Activated B cell treated with CpG ODN at 0.5 μM for 24 hours (primary cell): ENCODE results near the gene TNNI2. TPM values are rescaled to one million over a fixed set of nuclear protein-coding genes. Genes with fewer than 3 reads are reported as not detected.
A peak's percentile ranks its signal among the peaks of the same experiment; 100 is the strongest.

ENCODE experiments used
- ATAC-seq: fragments of 200-7000 bp; cut with Tn5 transposase; one replicate; pipeline ENCODE4 v1.10.0; 2021; ENCODE audit warnings: low read depth, mild to moderate bottlenecking, moderate library complexity
- CTCF ChIA-PET: fragments of 350-600 bp; sonication (Branson Sonifier 250); formaldehyde crosslinking; loops from one replicate; lab custom pipeline; 2021; ENCODE audit warnings: antibody characterized with exemption; lab: Charles Lee
- POLR2A ChIA-PET: fragments of 350-600 bp; sonication (Branson Sonifier 250); formaldehyde crosslinking; loops from one replicate; lab custom pipeline; 2021; ENCODE audit warnings: antibody characterized with exemption; lab: Charles Lee
- DNase-seq: peaks from one replicate; pipeline ENCODE4 v3.0.0; 2022
- H3K27ac Mint-ChIP-seq: one replicate; pipeline ENCODE4 v1.8.0; 2020; ENCODE audit warnings: mixed read lengths
- H3K27me3 Mint-ChIP-seq: one replicate; pipeline ENCODE4 v1.8.0; 2021; ENCODE audit warnings: mixed read lengths
- H3K36me3 Mint-ChIP-seq: one replicate; pipeline ENCODE4 v1.8.0; 2021; ENCODE audit warnings: low read depth, mixed read lengths
- H3K4me1 Mint-ChIP-seq: one replicate; pipeline ENCODE4 v1.8.0; 2021; ENCODE audit warnings: mixed read lengths
- H3K4me3 Mint-ChIP-seq: one replicate; pipeline ENCODE4 v1.8.0; 2020; ENCODE audit warnings: mild to moderate bottlenecking, mixed read lengths
- H3K9me3 Mint-ChIP-seq: one replicate; pipeline ENCODE4 v1.8.0; 2020; ENCODE audit warnings: mixed read lengths
- CTCF ChIP-seq: fragments of 200-600 bp; IDR thresholded peaks from one replicate; pipeline ENCODE4 v1.8.0; 2022; ENCODE audit warnings: antibody characterized with exemption, mild to moderate bottlenecking
- intact Hi-C: fragments of 100-400 bp; cut with micrococcal nuclease; formaldehyde crosslinking; loops from one replicate; pipeline ENCODE4 v1.15.1; 2024
- total RNA-seq: library from RNA; stranded (reverse); gene quantifications from 2 replicates; pipeline ENCODE4 v1.2.3, GENCODE V29; 2022

The TNNI2 gene
- total RNA-seq, 1 donor from 2014 or later: 1.0 TPM

DNA sequence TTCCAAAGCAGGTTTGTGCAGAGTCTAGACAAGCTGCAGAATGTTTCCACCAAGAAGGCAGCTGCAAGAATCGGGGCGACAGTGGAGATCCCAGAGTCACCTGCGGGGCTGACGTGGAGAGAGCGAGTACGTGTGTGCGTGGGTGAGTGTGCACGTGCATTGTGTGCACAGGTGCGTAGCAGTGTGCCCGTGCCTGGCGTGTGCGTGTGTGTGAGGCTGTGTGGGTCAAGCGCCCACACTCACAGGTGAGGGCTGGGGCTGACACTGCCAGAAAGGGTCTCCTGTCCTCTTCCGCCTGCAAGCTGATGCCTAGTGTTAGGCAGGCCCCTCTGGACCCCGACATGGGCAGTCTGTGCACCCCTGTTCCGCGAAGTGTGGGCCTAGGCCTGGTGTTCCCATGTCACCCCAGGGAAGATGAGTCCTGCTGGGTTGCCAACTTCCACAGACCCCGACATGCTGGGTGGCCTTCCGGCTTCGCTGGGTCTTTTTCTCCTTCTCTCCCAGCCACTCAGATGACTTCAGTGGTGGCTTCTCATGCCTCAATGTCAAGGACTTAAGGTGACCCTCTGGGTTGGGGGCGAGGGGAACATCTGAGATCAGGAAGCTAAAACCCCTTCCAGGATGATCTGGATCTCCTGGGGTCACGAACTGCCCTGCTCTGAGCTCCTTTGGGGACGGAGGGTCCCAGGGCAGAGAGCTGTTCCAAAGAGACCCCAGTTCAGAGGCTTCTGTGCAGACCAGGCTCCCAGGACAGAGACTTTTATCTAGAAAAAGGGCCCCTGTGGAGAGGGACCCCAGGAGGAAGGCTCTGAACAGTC is 14.4 kb upstream of the TNNI2 start:
- intact Hi-C loops: no loop called here
- DNase-seq (no peak), ATAC-seq (no peak)
- Mint-ChIP-seq H3K4me3 (no peak overlapping the region), H3K9me3 (no peaks in the 10 kb centered on the region), H3K36me3 (no peaks in the 10 kb centered on the region), H3K4me1 (no peaks in the 10 kb centered on the region), H3K27ac (no peak overlapping the region), H3K27me3 (peaks cover 12% of the 10 kb centered on the region)
- POLR2A ChIA-PET: no interaction called here
- no peak for TF ChIP-seq CTCF
- CTCF ChIA-PET: interaction anchor here (1.1 to 1.7 kb wide), 5 partner anchors 8 to 327 kb away, joined by 3 to 6 read pairs (median 5); no protein-coding TSS in a partner anchor

DNA sequence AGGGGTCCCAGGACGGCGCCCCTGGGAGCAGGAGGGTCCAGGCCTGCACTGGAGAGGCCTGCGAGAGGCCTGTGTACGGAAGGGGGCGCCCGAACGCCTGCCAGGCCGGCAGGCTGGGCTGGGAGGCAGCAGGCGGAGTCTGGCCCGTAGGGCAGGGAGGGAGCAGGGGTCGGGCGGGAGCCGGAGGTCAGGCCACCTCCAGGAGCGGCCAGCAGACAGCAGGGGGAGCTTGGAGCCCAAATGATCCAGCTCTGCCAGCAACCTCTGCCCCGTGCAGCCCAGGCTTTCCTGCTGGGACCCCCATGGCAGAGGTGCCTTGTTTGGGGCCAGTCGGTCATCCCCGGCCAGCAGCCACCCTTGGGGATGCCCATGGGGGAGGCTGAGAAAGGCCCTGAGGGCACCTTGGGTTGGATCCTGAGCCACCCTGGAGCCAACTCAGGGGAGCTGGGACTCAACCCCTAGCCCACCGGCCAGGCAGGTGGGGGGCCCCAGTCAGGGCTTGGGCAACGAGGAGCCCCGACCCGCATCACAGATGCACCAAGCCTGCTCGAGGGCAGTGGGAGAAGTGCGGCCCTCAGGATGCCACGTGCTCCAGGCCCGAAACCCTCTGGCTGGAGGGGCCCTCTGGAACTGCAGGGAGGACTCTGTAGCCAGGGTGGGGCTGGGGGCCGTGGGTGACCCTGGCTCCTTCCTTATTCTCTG is 13.6 kb upstream of the TNNI2 start:
- H3K36me3 Mint-ChIP-seq: no peaks in the 10 kb centered on the region

GRCh38 chr11:1825785-1826451 is 12.9 kb upstream of the TNNI2 start:
- H3K27me3 Mint-ChIP-seq: peaks cover 17% of the 10 kb centered on the region

More for the DNA sequence above, 13.6 kb upstream of the TNNI2 start:
- no peaks in the 10 kb centered on the region for H3K9me3 Mint-ChIP-seq
- peaks cover 12% of the 10 kb centered on the region for H3K27me3 Mint-ChIP-seq
- no peak for TF ChIP-seq CTCF
- ATAC-seq (peak; percentile 58), DNase-seq (no peak)
- CTCF ChIA-PET: interaction anchor here (1.1 to 1.7 kb wide), 5 partner anchors 7 to 326 kb away, joined by 3 to 6 read pairs (median 5); no protein-coding TSS in a partner anchor
- intact Hi-C loops: no loop called here
- no peaks in the 10 kb centered on the region for H3K4me1 Mint-ChIP-seq
- H3K4me3 Mint-ChIP-seq: no peak overlapping the region
- POLR2A ChIA-PET: no interaction called here
- no peak overlapping the region for H3K27ac Mint-ChIP-seq

GRCh38 chr11:1826552-1827094 is 12.2 kb upstream of the TNNI2 start:
- Mint-ChIP-seq H3K36me3 (no peaks in the 10 kb centered on the region), H3K27ac (no peak overlapping the region), H3K4me1 (no peaks in the 10 kb centered on the region), H3K9me3 (no peaks in the 10 kb centered on the region), H3K4me3 (no peak overlapping the region), H3K27me3 (peaks cover 18% of the 10 kb centered on the region)
- CTCF ChIA-PET: interaction anchor here (9.6 kb wide), 1 partner anchor 133 kb away, joined by 252 read pairs; no protein-coding TSS in a partner anchor
- TF ChIP-seq CTCF: no peak
- intact Hi-C loops: no loop called here
- DNase-seq (no peak), ATAC-seq (no peak)
- POLR2A ChIA-PET: no interaction called here

More at GRCh38 chr11:1825785-1826451, 12.9 kb upstream of the TNNI2 start:
- ATAC-seq (no peak), DNase-seq (no peak)
- no peak overlapping the region for H3K4me3 Mint-ChIP-seq
- no peaks in the 10 kb centered on the region for H3K4me1 Mint-ChIP-seq
- intact Hi-C loops: no loop called here
- no peaks in the 10 kb centered on the region for H3K9me3 Mint-ChIP-seq
- CTCF ChIA-PET: interaction anchor here (1.5 to 9.6 kb wide), 3 partner anchors 133 to 326 kb away, joined by 5 to 252 read pairs (median 6); no protein-coding TSS in a partner anchor
- POLR2A ChIA-PET: no interaction called here
- no peaks in the 10 kb centered on the region for H3K36me3 Mint-ChIP-seq
- no peak for TF ChIP-seq CTCF
- no peak overlapping the region for H3K27ac Mint-ChIP-seq
